Measurements from ENCODE around the gene ACTN1.

DNA sequence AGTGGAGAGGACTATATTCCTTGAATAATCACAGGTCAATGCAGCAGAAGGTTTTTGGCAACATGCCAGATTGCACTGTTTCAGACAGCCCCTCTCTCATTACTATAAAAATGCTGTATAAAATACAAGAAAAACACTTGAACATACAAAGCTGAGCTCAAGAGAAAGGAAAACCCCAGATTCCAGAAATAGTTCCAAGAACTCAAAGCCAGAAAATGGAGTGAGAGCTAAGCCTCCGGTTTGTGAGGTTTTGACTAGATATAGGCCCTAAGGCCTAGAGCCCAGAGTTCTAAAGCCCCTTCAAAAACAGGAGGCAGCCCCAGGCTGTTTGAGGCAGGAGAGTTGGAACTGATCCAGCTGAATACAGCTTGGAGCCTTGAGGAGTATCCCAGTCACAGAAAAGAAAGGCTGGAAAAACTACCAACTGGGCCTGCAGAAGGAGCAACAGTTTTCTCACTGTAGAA lies 29.4 kb upstream of the ACTN1 start:
- TF ChIP-seq CTCF (IDR thresholded peaks at IDR 0.05) (no peak), POLR2AphosphoS5 (IDR thresholded peaks at IDR 0.05; ENCODE audit: low read depth, low read length) (no peak), SIN3A (IDR thresholded peaks at IDR 0.05; ENCODE audit: borderline replicate concordance, insufficient read depth, low read depth, low read length) (no peak)
